ENCODE results near the gene D2HGDH.
"Not testable (repeated sequence)": the region's sequence is repeated elsewhere in the genome, so short reads cannot be mapped to it uniquely, and the experiment has no call there.

Gene D2HGDH

DNA sequence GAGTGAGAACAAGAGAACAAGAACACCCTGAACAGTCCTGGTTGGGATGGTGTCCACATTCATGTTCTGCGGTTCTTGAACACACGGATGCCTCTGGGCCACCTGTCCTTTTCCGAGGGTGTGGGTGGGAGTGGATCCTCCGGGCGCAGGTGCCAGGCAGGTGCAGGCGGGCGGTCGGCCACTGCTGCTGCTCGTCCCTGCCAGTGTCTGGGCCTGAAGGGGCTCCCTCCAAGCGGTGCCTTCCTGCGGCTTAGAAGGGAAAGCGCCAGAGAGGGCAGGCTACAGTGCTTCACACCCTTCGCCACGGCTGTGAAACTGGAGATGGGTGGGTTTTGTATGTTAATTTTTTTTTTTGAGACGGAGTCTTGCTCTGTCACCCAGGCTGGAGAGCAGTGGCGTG is 8.0 kb upstream of the D2HGDH start:
- DNase-seq = no peak

GRCh38 chr2:241728000-241728399 is 6.4 kb upstream of the D2HGDH start:
- DNase-seq = no peak

- DNase-seq = no peak
Observed at GRCh38 chr2:241728627-241729026, 5.8 kb upstream of the D2HGDH start.

GRCh38 chr2:241729868-241730267 is 4.6 kb upstream of the D2HGDH start:
- DNase-seq = no peak

DNA sequence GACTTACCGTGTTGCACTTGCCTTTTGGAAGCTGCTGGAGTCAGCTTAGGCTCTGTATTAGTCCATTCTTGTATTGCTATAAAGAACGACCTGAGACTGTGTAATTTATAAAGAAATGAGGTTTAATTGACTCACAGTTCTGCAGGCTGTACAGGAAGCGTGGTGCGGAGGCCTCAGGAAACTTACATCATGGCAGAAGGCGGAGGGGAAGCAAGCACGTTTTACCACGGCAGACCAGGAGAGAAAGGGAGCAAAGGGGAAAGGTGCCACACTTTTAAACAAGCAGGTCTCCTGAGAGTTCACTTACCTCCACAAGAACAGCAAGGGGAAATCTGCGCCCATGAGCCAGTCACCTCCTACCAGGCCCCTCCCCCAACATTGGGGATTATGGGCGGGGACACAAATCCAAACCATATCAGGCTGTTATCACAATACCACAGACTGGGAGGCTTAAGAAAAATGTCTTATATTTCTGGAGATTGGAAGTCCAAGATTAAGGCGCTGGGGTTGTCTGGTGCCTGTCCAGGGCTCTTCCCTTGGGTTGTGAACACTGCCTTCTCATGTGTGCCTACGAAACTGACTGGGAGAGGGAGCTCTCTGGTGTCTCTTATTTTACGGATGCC is 3.6 kb upstream of the D2HGDH start:
- DNase-seq = no peak

GRCh38 chr2:241732513-241733186 is 1.8 kb upstream of the D2HGDH start:
- DNase-seq = not testable (repeated sequence)

- no peak for DNase-seq
Observed at GRCh38 chr2:241733391-241734207, 831 bp upstream of the D2HGDH start.

GRCh38 chr2:241734208-241734466 is 293 bp upstream of the D2HGDH start:
- DNase-seq = no peak

DNA sequence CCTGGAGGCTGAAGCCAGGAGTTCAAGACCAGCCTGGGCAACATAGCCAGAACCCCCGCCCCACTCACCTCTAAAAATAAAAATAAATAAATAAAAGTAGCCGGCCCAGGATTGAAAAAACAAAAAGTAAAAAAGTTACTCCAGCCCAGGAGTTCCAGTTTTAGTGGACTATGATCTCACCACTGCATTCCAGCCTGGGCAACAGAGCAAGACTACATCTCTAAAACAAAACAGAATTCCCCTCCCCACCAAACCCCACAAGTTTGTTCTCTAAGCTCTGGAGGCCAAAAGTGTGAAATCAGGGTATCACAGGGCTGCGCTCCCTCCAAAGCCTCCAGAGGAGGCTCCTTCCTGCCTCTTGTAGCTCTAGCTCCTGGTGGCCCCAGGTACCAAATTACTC is 1.7 kb downstream of the D2HGDH start:
- DNase-seq = no peak

DNA sequence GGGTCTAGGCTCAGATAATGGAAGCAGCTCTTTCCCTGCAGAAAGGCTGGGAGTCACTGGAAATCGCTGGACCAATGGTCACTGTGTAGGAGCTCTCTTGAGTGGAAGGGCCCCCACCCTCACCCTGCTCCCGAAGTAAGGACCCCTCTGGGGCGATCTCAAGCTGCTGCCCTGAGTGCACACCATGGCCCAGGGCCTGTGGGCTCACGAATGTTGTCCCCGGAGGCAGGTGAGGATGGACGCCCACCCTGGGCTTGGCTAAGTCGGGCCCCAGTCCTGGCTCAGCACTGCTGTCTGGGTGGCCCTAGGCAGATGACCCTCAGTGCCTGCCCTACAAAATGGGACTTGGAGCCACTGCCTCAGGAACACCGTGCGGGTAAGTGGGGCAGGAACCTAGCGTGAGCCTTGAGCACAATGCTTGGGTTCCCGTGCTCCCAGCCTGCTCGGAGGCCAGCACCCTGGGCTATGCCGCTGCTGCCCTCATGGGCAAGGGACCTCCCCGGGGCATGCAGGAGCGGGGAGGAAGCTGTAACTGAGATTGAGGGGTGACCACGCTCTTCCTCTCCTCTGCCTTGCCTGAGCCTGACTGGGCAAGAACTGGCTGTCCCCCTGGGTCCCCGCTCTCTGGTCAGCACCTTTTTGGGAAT is 3.7 kb downstream of the D2HGDH start:
- DNase-seq = no peak

GRCh38 chr2:241739177-241739576 is 4.7 kb downstream of the D2HGDH start:
- DNase-seq = no peak

- no peak for DNase-seq
Observed at GRCh38 chr2:241739651-241740050, 5.2 kb downstream of the D2HGDH start.

DNA sequence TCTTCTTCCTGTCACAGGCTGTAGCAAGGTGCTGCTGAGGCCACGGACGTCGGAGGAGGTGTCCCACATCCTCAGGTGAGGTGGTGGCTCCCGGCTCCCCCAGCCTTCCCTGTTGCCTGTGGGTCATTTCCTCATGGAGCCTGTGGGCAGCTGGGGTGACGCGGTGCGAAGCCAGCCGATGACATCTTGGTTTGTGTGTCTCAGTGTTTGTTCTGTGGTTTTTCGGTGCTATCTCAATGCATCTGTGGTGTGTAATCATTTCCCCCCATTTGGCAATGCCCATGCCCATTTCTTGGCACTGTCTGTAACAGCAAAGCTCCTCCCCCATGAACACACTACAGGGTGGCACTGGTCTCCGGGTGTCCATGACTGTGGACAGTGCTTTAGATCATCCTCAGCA is 6.6 kb downstream of the D2HGDH start:
- peak; percentile 33 for DNase-seq

- no peak for DNase-seq
Observed at GRCh38 chr2:241742320-241742939, 8.0 kb downstream of the D2HGDH start.

DNA sequence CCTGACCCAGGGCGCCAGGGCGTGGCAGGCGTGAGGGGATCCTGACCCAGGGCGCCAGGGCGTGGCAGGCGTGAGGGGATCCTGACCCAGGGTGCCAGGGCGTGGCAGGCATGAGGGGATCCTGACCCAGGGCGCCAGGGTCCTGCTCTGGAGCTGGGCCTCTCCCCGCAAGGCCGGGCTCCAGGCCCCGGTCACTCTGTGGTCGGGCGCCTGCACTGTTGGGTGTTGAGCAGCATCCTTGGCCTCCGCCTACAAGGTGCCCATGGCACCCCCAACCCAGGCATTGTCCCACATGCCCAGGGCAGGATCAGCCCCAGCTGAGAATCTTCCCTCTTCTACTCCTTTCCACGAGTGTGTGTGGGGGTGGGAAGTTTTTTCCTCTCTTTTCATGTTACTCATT is 8.6 kb downstream of the D2HGDH start:
- DNase-seq = not testable (repeated sequence)

- no peak for DNase-seq
Observed at GRCh38 chr2:241743620-241744019, 9.2 kb downstream of the D2HGDH start.

GRCh38 chr2:241744028-241744754 is 9.8 kb downstream of the D2HGDH start:
- DNase-seq = no peak

DNA sequence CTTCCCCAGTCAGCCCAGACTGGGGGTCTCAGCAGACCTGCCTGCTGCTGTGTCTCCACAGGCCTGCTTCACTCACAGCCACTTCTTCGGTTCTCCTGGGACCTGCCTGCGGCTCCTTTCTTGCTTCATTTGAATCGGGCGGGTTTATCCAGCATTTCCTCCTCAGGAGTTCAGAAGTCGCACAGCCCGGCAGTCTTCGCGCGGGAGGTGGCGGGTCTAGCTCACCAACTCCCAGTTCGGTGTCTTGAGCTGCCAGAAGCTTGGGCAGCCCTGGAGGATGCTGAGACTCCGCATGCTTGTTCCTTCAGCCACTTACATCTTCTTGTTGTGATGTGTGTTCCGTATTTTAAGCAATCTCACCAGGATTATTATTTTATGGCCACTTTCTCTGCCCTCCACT is 10.8 kb downstream of the D2HGDH start:
- no peak for DNase-seq

DNA sequence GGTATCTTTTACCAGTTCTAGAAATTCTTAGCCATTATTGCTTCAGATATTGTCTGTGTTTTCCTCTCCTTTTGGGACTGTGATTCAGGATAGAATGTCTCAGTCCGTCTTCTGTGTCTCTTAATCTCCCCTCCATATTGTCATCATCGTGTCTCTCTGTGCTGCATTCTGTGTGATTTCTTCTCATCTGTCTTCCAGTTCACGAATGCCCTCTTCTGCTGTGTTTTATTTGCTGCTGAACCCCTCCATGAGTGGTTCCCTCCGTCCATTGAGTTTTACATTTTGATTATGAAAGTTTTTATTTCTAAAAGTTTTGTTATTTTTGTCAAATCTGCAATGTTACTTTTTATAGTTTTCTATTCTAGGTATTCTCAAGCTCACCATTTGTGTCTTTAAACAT is 11.7 kb downstream of the D2HGDH start:
- no peak for DNase-seq

DNA sequence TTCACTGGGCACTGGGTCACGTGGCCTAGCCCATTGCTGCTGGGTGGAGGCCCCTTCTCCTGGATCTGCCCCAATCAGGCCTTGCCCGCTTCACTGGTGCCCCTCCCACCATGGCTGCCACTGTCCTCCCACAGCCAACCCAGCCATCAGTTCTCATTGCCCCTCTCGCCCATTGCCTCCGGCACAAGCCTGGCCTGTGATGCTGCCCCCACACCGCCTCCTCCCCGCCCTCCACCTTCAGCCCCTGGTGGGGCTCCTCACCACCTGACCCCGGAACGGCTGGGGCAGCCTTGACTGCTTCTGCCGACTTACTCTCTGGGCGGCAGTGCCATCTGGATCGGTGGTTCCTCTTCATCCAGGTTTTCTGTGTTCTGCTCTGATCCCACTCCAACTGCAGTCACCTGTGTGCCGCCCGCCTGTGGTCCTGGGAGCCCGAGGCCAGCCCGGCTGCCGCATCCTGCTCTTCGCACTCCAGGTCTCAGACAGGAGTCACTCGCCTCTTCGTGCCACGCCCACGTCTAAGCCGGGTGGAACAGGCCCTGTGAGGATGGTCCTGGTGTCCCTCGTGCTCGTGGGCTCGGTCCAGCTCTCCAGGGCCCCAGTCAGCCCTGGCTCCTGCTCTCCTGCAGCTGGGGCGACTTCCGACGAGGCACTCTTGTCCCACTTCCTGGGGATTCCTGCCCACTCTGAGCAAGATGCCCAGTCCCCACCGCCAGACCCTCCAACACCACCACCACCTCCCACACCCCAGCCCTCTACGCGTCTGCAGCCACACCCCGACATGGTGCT is 14.2 kb downstream of the D2HGDH start:
- DNase-seq = no peak

GRCh38 chr2:241750076-241750840 is 15.8 kb downstream of the D2HGDH start:
- DNase-seq = no peak
